ENCODE results near the gene BCAT1.
"Not testable (repeated sequence)": the region's sequence is repeated elsewhere in the genome, so short reads cannot be mapped to it uniquely, and the experiment has no call there.

BCAT1 gene

GRCh38 chr12:24928131-24928530 lies 20.8 kb downstream of the BCAT1 start:
- FAIRE-seq = no peak

DNA sequence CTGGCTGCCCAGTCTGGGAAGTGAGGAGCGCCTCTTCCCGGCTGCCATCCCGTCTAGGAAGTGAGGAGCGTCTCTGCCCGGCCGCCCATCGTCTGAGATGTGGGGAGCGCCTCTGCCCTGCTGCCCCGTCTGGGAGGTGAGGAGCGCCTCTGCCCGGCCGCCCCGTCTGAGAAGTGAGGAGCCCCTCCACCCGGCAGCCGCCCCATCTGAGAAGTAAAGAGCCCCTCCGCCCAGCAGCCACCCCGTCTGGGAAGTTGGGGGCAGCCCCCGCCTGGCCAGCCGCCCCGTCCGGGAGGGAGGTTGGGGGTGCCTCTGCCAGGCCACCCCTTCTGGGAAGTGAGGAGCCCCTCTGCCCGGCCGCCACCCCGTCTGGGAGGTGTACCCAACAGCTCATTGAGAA lies 22.8 kb downstream of the BCAT1 start:
- not testable (repeated sequence) for DNase-seq (ENCODE audit: insufficient read length, low spot score); FAIRE-seq

More at GRCh38 chr12:24928131-24928530, 20.8 kb downstream of the BCAT1 start:
- no peak for DNase-seq (ENCODE audit: insufficient read length, low spot score)
- no peak for TF ChIP-seq POLR2A (IDR thresholded peaks at IDR 0.05; ENCODE audit: low read depth, low read length)

- FAIRE-seq (no peak), DNase-seq (ENCODE audit: insufficient read length, low spot score) (no peak)
- no peak for TF ChIP-seq POLR2A (IDR thresholded peaks at IDR 0.05; ENCODE audit: low read depth, low read length)
Observed at GRCh38 chr12:24922090-24922489, 26.8 kb downstream of the BCAT1 start.

GRCh38 chr12:24921251-24922038 lies 27.5 kb downstream of the BCAT1 start:
- no peak for TF ChIP-seq POLR2A (IDR thresholded peaks at IDR 0.05; ENCODE audit: low read depth, low read length)
- FAIRE-seq (peak; percentile 11), DNase-seq (ENCODE audit: insufficient read length, low spot score) (no peak)

GRCh38 chr12:24920141-24920540 lies 28.8 kb downstream of the BCAT1 start:
- FAIRE-seq = no peak
- no peak for DNase-seq (ENCODE audit: insufficient read length, low spot score)
- no peak for TF ChIP-seq POLR2A (IDR thresholded peaks at IDR 0.05; ENCODE audit: low read depth, low read length)

DNA sequence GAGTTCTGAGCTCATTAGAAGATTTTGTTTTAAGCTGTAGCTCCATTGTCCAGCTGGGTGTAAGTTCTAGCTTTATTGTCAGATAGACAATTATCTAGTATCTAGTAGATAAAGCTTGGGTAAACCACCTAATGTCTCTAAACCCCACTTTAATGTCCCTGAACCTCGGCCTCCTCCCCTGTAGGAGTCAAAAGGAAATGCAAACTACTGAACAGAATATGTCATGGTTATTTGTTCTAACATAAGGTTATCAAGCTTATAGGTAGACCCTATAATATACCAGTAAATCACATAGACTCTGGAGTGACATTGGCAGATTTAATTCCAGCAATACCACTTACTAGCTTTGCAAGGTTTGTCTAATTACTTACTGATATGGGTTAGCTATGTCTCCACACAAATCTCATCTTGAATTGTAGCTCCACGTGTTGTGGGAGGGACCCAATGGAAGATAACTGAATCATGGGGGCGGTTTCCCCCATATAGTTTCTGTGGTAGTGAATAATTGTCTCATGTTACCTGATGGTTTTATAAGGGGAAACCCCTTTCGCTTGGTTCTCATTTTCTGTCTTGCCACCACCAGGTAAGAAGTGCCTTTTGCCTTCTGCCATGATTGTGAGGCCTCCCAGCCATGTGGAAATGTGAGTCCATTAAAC lies 29.4 kb downstream of the BCAT1 start:
- peak; percentile 15 for FAIRE-seq
- TF ChIP-seq POLR2A (IDR thresholded peaks at IDR 0.05; ENCODE audit: low read depth, low read length) = no peak
- DNase-seq (ENCODE audit: insufficient read length, low spot score) = no peak

GRCh38 chr12:24918596-24918995 lies 30.3 kb downstream of the BCAT1 start:
- TF ChIP-seq POLR2A (IDR thresholded peaks at IDR 0.05; ENCODE audit: low read depth, low read length) = no peak
- FAIRE-seq (no peak), DNase-seq (ENCODE audit: insufficient read length, low spot score) (no peak)

GRCh38 chr12:24915501-24915900 lies 33.4 kb downstream of the BCAT1 start:
- no peak for FAIRE-seq
- no peak for DNase-seq (ENCODE audit: insufficient read length, low spot score)
- TF ChIP-seq POLR2A (IDR thresholded peaks at IDR 0.05; ENCODE audit: low read depth, low read length) = no peak

DNA sequence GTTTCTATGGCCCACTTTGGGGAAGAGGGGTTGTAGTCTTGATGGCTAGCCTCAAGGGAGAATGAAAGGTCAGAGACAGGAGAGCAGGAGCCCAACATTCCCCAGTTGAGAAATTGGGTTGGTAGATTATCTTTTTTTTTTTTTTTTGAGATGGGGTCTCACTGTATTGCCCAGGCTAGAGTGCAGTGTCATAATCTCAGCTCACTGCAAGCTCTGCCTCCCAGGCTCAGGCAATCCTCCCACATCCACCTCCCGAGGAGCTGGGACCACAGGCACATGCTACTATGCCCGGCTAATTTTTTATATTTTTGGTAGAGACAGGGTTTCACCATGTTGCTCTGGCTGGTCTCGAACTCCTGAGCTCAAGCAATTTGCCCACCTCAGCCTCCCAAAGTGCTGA lies 34.9 kb downstream of the BCAT1 start:
- no peak for TF ChIP-seq POLR2A (IDR thresholded peaks at IDR 0.05; ENCODE audit: low read depth, low read length)
- FAIRE-seq (no peak), DNase-seq (ENCODE audit: insufficient read length, low spot score) (no peak)

DNA sequence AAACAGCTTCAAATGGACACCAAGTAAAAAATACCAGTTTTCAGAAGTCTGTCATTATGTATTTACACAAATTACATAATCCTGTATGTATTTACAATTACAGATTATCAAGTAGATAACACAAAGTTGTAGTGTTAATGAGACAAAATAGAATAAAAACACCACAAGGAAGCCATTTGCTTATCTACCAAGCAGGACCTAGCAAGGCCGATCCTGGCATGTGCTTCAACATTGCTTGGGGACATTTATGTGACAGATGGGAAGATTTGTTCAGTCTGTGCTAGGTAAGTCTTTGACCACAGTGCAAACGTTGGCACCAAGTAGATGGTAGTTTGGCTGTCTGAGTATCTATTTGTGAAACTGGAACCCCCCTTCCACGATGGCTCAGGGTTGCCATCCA lies 35.8 kb downstream of the BCAT1 start:
- FAIRE-seq = no peak
- DNase-seq (ENCODE audit: insufficient read length, low spot score) = no peak

DNA sequence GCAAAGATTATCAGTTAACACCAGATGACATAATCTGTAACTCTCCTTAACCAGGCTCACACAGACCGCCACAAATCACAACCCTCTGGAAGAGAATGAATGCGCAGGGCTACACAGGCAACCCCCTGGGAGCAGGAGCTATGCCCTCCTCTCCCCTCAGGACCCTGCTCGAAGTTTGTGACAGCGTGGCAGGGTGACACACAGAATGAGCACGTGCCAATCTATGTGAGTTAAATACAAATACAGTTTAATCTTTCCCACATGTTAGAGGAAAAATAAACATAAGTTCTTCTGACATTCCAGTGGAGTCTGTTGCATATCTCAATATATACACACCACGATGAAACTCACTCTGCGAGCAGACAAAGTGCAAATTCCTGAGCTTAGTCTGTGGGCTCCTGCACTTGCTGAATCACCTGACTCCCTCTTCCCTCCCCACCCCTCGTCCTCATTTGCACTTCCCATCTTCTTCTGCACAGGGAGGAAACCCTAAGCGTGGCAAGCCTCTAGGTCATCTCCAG lies 37.6 kb downstream of the BCAT1 start:
- DNase-seq (ENCODE audit: insufficient read length, low spot score) = no peak
- FAIRE-seq = no peak
- no peak for TF ChIP-seq POLR2A (IDR thresholded peaks at IDR 0.05; ENCODE audit: low read depth, low read length)

More for the DNA sequence above, 35.8 kb downstream of the BCAT1 start:
- no peak for TF ChIP-seq POLR2A (IDR thresholded peaks at IDR 0.05; ENCODE audit: low read depth, low read length)

- not testable (repeated sequence) for DNase-seq (ENCODE audit: insufficient read length, low spot score); FAIRE-seq
Observed at GRCh38 chr12:24910192-24910591, 38.7 kb downstream of the BCAT1 start.

DNA sequence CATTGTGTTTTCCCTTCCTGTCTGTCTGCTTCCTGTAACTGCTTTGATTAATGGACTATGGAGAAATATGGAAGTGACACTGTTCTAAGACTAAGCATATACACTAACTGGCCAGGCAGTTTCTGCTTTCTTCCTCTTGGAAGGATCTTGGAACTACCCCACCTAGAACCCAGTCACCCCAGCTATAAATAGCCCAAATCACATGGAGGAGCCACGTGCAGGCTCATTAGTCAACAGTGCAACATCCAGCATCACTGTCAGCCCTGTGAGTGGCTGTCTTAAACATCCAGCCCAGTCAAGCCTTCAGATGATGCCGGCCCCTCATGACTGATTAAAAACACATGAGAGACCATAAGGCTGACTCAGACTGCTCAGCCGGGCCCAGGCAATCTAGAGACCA lies 39.2 kb downstream of the BCAT1 start:
- TF ChIP-seq POLR2A (IDR thresholded peaks at IDR 0.05; ENCODE audit: low read depth, low read length) = no peak
- FAIRE-seq = no peak
- DNase-seq (ENCODE audit: insufficient read length, low spot score) = peak; percentile 30

DNA sequence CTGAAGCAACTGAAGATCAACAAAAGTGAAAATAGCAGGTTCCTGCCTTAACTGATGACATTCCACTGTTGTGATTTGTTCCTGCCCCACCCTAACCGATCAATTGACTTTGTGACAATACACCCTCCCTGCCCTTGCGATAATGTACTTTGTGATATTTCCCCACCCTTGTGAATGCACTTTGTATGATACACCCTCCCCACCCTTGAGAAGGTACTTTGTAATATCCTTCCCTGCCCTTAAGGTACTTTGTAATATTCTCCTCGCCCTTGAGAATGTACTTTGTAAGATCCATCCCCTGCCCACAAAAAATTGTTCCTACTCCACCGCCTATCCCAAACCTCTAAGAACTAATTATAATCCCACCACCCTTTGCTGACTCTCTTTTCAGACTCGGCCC lies 41.4 kb downstream of the BCAT1 start:
- FAIRE-seq (no peak), DNase-seq (ENCODE audit: insufficient read length, low spot score) (no peak)
- no peak for TF ChIP-seq POLR2A (IDR thresholded peaks at IDR 0.05; ENCODE audit: low read depth, low read length)

GRCh38 chr12:24906141-24906540 lies 42.8 kb downstream of the BCAT1 start:
- no peak for FAIRE-seq
- TF ChIP-seq POLR2A (IDR thresholded peaks at IDR 0.05; ENCODE audit: low read depth, low read length) = no peak

More at GRCh38 chr12:24906141-24906540, 42.8 kb downstream of the BCAT1 start:
- DNase-seq (ENCODE audit: insufficient read length, low spot score) = no peak

Measured in H54 (cell line).